HCT116 (cell line): Measurements from ENCODE around the gene SH3GL3. TPM values are rescaled to one million over a fixed set of nuclear protein-coding genes. Genes with fewer than 3 reads are reported as not detected.

Source experiments
- ATAC-seq: fragments of 200-7000 bp; cut with Tn5 transposase; 2 replicates; pipeline ENCODE4 v1.9.1; 2020; ENCODE audit warnings: mild to moderate bottlenecking, moderate library complexity
- BruUV-seq: library from RNA; stranded (reverse); fragments of 400-500 nt; replicated peaks from 2 replicates; lab custom pipeline; 2021; lab: Mats Ljungman, UMichigan
- CTCF ChIA-PET: fragments of 300-600 bp; sonication (Branson Sonifier 250); formaldehyde crosslinking; loops from one replicate; lab custom pipeline; 2021; ENCODE audit warnings: antibody characterized with exemption; lab: Charles Lee
- POLR2A ChIA-PET: fragments of 300-600, 350-600 bp; sonication (Branson Sonifier 250); formaldehyde crosslinking; loops from one replicate; lab custom pipeline; 2021; ENCODE audit warnings: antibody characterized with exemption; lab: Charles Lee
- RAD21 ChIA-PET, 2 experiments: fragments of 300-600 bp; sonication (Branson Sonifier 250); formaldehyde crosslinking; loops; one replicate each; lab custom pipeline; 2023; ENCODE audit warnings: low total read pairs in 2 of 2; ENCODE audit not compliant: uncharacterized antibody in 2 of 2, unreplicated experiment in 2 of 2, low non-redundant PET in 1 of 2; lab: Charles Lee
- DNase-seq: peaks from one replicate; pipeline ENCODE4 v3.0.0-alpha.2; 2010; ENCODE audit warnings: low read depth, low spot score
- H2AFZ ChIP-seq: fragments of 200-600 bp; shearing (Covaris generic), sonication (generic); 2 replicates; pipeline ENCODE4 v1.6.1; 2017; ENCODE audit warnings: low read depth, mixed run types, mixed read lengths, antibody characterized with exemption, low read length; ENCODE audit not compliant: poor library complexity, severe bottlenecking
- H3K27ac ChIP-seq: 2 replicates; pipeline ENCODE4 v1.5.1; 2012; ENCODE audit warnings: low read depth, low read length
- H3K27me3 ChIP-seq: fragments of 200-600 bp; sonication (generic); 2 replicates; pipeline ENCODE4 v1.6.1; 2016; ENCODE audit warnings: mixed run types, low read length, mixed read lengths; ENCODE audit not compliant: insufficient read depth
- H3K36me3 ChIP-seq, 2 experiments: fragments of 200-500 bp in 1 of 2; fragments of 200-600 bp in 1 of 2; sonication (Bioruptor generic) in 1 of 2; sonication (generic) in 1 of 2; 2 replicates each; pipeline versions ENCODE4 v1.5.1 to v1.6.1; 2014 to 2016; ENCODE audit warnings: low read length in 2 of 2, inconsistent platforms in 1 of 2, mixed read lengths in 1 of 2, mixed run types in 1 of 2; ENCODE audit not compliant: insufficient read depth in 2 of 2, control insufficient read depth in 1 of 2
- H3K4me1 ChIP-seq, 2 experiments: fragments of 200-600 bp in 1 of 2; sonication (generic) in 1 of 2; 2 replicates each; pipeline versions ENCODE4 v1.5.1 to v1.6.1; 2012 to 2017; ENCODE audit warnings: low read length in 2 of 2, inconsistent platforms in 1 of 2, mild to moderate bottlenecking in 1 of 2, mixed read lengths in 1 of 2, mixed run types in 1 of 2, moderate library complexity in 1 of 2; ENCODE audit not compliant: insufficient read depth in 2 of 2, control insufficient read depth in 1 of 2
- H3K4me2 ChIP-seq: fragments of 200-600 bp; sonication (generic); 2 replicates; pipeline ENCODE4 v1.6.1; 2017; ENCODE audit warnings: mixed run types, low read length, mixed read lengths
- H3K4me3 ChIP-seq, 2 experiments: fragments of 200-600 bp in 1 of 2; sonication (generic) in 1 of 2; replicated peaks in 1 of 2; 2 replicates each; pipeline ENCODE4 v1.5.1; 2011 to 2016; ENCODE audit warnings: low read length in 2 of 2, control low read depth in 1 of 2, low read depth in 1 of 2, mild to moderate bottlenecking in 1 of 2, mixed read lengths in 1 of 2, mixed run types in 1 of 2
- H3K79me2 ChIP-seq: fragments of 200-600 bp; sonication (generic); 2 replicates; pipeline ENCODE4 v1.6.1; 2017; ENCODE audit warnings: mild to moderate bottlenecking, mixed run types, low read length, moderate library complexity, mixed read lengths; ENCODE audit not compliant: insufficient read depth
- H3K9ac ChIP-seq: fragments of 200-600 bp; sonication (generic); 2 replicates; pipeline ENCODE4 v1.6.1; 2016; ENCODE audit warnings: low read length, mixed read lengths
- H3K9me2 ChIP-seq: fragments of 200-600 bp; sonication (generic), shearing (Covaris generic); 2 replicates; pipeline ENCODE4 v1.6.1; 2017; ENCODE audit warnings: mixed run types, mild to moderate bottlenecking, moderate library complexity; ENCODE audit not compliant: insufficient read depth
- H3K9me3 ChIP-seq, 2 experiments: fragments of 200-500 bp in 1 of 2; fragments of 200-600 bp in 1 of 2; sonication (Bioruptor generic) in 1 of 2; sonication (generic) in 1 of 2; 2 replicates each; pipeline ENCODE4 v1.6.1; 2014 to 2017; ENCODE audit warnings: low read length in 2 of 2, mixed read lengths in 2 of 2, inconsistent platforms in 1 of 2, low read depth in 1 of 2, mild to moderate bottlenecking in 1 of 2, mixed run types in 1 of 2, moderate library complexity in 1 of 2; ENCODE audit not compliant: control insufficient read depth in 1 of 2, insufficient read depth in 1 of 2
- H4K20me1 ChIP-seq: fragments of 200-600 bp; sonication (generic), shearing (Covaris generic); 2 replicates; pipeline ENCODE4 v1.6.1; 2017; ENCODE audit warnings: mixed run types, mild to moderate bottlenecking, moderate library complexity; ENCODE audit not compliant: insufficient read depth
- FOSL1 ChIP-seq: IDR thresholded peaks from 2 replicates; pipeline ENCODE4 v1.6.1; 2012; ENCODE audit warnings: low read depth
- POLR2A ChIP-seq: IDR thresholded peaks from 2 replicates; pipeline ENCODE4 v1.7.0; 2011; ENCODE audit warnings: borderline replicate concordance; ENCODE audit not compliant: insufficient read depth, insufficient read length; ENCODE audit errors: extremely low read depth
- YY1 ChIP-seq: IDR thresholded peaks from 2 replicates; pipeline ENCODE4 v1.6.1; 2011; ENCODE audit warnings: low read length, low read depth, moderate library complexity, mild to moderate bottlenecking; ENCODE audit not compliant: insufficient replicate concordance; ENCODE audit errors: extremely low read depth
- ZFX ChIP-seq: fragments of 450-650 bp; IDR thresholded peaks from 2 replicates; pipeline ENCODE4 v1.6.1; 2017
- intact Hi-C: fragments of 100-400 bp; cut with micrococcal nuclease; formaldehyde crosslinking; loops from 2 replicates; pipeline ENCODE4 v1.10.0; 2022
- total RNA-seq: library from RNA; stranded (reverse); gene quantifications from one replicate; pipeline ENCODE4 v1.2.1, GENCODE V29; 2021; ENCODE audit not compliant: unreplicated experiment
- TF ChIP-seq, protein P1 (sequence below): IDR thresholded peaks from 2 replicates; pipeline ENCODE4 v1.6.1; 2012; ENCODE audit warnings: low read depth
- TF ChIP-seq, protein P2 (sequence below): IDR thresholded peaks from 2 replicates; pipeline ENCODE4 v1.6.1; 2011; ENCODE audit warnings: mild to moderate bottlenecking, low read length, moderate library complexity; ENCODE audit not compliant: insufficient replicate concordance; ENCODE audit errors: extremely low read depth
- TF ChIP-seq, protein P3 (sequence below): IDR thresholded peaks from 2 replicates; pipeline ENCODE4 v1.6.1; 2012

The SH3GL3 gene
- total RNA-seq, 1 experiment from 2014 or later, result 1.3 TPM

DNA sequence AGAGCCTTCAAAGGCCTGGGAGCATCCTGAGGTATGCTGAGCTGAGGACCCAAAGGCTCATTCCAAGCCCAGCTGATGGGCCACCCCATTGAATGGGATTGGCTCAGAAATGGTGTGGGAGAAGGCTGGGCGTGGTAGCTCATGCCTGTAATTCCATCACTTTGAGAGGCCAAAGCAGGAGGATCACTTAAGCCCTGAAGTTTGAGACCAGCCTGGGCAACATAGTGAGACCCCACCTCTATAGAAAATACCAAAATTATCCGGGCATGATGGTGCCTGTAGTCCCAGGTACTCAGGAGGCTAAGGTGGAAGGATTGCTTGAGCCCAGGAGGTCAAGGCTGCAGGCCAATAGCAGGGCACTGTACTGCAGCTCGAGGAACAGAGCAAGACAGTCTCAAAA is 163.0 kb downstream of the SH3GL3 start:
- no peak overlapping the region for H3K27ac ChIP-seq
- ChIA-PET RAD21 (no interaction called here), POLR2A (no interaction called here), CTCF (no interaction called here)
- no peaks in the 10 kb centered on the region for H4K20me1 ChIP-seq
- TF ChIP-seq YY1, result no peak
- no peak for TF ChIP-seq POLR2A
- TF ChIP-seq, protein P1, sequence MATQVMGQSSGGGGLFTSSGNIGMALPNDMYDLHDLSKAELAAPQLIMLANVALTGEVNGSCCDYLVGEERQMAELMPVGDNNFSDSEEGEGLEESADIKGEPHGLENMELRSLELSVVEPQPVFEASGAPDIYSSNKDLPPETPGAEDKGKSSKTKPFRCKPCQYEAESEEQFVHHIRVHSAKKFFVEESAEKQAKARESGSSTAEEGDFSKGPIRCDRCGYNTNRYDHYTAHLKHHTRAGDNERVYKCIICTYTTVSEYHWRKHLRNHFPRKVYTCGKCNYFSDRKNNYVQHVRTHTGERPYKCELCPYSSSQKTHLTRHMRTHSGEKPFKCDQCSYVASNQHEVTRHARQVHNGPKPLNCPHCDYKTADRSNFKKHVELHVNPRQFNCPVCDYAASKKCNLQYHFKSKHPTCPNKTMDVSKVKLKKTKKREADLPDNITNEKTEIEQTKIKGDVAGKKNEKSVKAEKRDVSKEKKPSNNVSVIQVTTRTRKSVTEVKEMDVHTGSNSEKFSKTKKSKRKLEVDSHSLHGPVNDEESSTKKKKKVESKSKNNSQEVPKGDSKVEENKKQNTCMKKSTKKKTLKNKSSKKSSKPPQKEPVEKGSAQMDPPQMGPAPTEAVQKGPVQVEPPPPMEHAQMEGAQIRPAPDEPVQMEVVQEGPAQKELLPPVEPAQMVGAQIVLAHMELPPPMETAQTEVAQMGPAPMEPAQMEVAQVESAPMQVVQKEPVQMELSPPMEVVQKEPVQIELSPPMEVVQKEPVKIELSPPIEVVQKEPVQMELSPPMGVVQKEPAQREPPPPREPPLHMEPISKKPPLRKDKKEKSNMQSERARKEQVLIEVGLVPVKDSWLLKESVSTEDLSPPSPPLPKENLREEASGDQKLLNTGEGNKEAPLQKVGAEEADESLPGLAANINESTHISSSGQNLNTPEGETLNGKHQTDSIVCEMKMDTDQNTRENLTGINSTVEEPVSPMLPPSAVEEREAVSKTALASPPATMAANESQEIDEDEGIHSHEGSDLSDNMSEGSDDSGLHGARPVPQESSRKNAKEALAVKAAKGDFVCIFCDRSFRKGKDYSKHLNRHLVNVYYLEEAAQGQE, result no peak
- TF ChIP-seq FOSL1, result no peak
- TF ChIP-seq, protein P2, sequence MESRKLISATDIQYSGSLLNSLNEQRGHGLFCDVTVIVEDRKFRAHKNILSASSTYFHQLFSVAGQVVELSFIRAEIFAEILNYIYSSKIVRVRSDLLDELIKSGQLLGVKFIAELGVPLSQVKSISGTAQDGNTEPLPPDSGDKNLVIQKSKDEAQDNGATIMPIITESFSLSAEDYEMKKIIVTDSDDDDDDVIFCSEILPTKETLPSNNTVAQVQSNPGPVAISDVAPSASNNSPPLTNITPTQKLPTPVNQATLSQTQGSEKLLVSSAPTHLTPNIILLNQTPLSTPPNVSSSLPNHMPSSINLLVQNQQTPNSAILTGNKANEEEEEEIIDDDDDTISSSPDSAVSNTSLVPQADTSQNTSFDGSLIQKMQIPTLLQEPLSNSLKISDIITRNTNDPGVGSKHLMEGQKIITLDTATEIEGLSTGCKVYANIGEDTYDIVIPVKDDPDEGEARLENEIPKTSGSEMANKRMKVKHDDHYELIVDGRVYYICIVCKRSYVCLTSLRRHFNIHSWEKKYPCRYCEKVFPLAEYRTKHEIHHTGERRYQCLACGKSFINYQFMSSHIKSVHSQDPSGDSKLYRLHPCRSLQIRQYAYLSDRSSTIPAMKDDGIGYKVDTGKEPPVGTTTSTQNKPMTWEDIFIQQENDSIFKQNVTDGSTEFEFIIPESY, result no peak
- TF ChIP-seq ZFX, result no peak
- TF ChIP-seq, protein P3, sequence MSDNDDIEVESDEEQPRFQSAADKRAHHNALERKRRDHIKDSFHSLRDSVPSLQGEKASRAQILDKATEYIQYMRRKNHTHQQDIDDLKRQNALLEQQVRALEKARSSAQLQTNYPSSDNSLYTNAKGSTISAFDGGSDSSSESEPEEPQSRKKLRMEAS, result no peak
- no peak overlapping the region for H2AFZ ChIP-seq
- H3K36me3 ChIP-seq, result no peaks in the 10 kb centered on the region
- H3K9me3 ChIP-seq, result no peaks in the 10 kb centered on the region
- H3K4me2 ChIP-seq, result no peak overlapping the region
- H3K27me3 ChIP-seq, result 0 out of 2 replicates have a peak, but pooled peaks cover 3% of the 10 kb centered on the region
- no peak for DNase-seq
- no peaks in the 10 kb centered on the region for H3K79me2 ChIP-seq
- no TSS peak for BruUV-seq
- intact Hi-C loops, result no loop called here
- H3K4me3 ChIP-seq, result no peak overlapping the region
- no peaks in the 10 kb centered on the region for H3K9me2 ChIP-seq
- no peaks in the 10 kb centered on the region for H3K4me1 ChIP-seq
- ATAC-seq, result no peak
- no peak overlapping the region for H3K9ac ChIP-seq
